GM12891 (cell line): ENCODE data around the gene TBL1X.

Source experiments
- POLR2A ChIP-seq: IDR thresholded peaks from 2 replicates; pipeline ENCODE4 v1.6.1; 2011; ENCODE audit warnings: low read depth, low read length, control low read depth
- POLR2AphosphoS5 ChIP-seq: IDR thresholded peaks from 2 replicates; pipeline ENCODE4 v1.6.1; 2011; ENCODE audit warnings: low read depth, low read length, control low read depth
- POU2F2 ChIP-seq: IDR thresholded peaks from 2 replicates; pipeline ENCODE4 v1.6.1; 2011; ENCODE audit warnings: low read depth, mild to moderate bottlenecking, control low read depth, low read length, moderate library complexity
- SPI1 ChIP-seq: IDR thresholded peaks from 2 replicates; pipeline ENCODE4 v1.6.1; 2011; ENCODE audit warnings: low read depth, low read length, control low read depth
- TAF1 ChIP-seq: IDR thresholded peaks from 2 replicates; pipeline ENCODE4 v1.6.1; 2011; ENCODE audit warnings: low read depth, low read length, control low read depth

- TF ChIP-seq POLR2A (no peak), TAF1 (no peak), POU2F2 (no peak), SPI1 (peak; percentile 91), POLR2AphosphoS5 (no peak)
These were observed 212.4 kb downstream of the TBL1X start for GRCh38 chrX:9677098-9677739.
